AG04450 (cell line): Measurements from ENCODE around the gene RRAS2. TPM values are rescaled to one million over a fixed set of nuclear protein-coding genes. Genes with fewer than 3 reads are reported as not detected.

Source experiments
- CTCF ChIA-PET: fragments of 300-600, 350-600 bp; formaldehyde crosslinking; extraction: SDS; loops from one replicate; lab custom pipeline; 2022; ENCODE audit warnings: antibody characterized with exemption, inconsistent platforms; lab: Charles Lee
- POLR2A ChIA-PET: fragments of 350-600 bp; formaldehyde crosslinking; extraction: SDS; loops from one replicate; lab custom pipeline; 2021; ENCODE audit warnings: antibody characterized with exemption, inconsistent platforms; lab: Yijun Ruan, JAX
- DNase-seq: peaks from one replicate; pipeline ENCODE4 v3.0.0-alpha.2; 2011; ENCODE audit warnings: low read depth, low spot score
- H3K27ac ChIP-seq: one replicate; pipeline ENCODE4 v1.5.1; 2012; ENCODE audit warnings: low read depth, low read length, control low read depth
- H3K27me3 ChIP-seq: one replicate; pipeline ENCODE4 v1.6.0; 2012; ENCODE audit warnings: low read length; ENCODE audit not compliant: control insufficient read depth, insufficient read depth
- H3K4me3 ChIP-seq: 2 replicates; pipeline ENCODE4 v1.5.1; 2011; ENCODE audit warnings: mild to moderate bottlenecking, low read depth, low read length, control low read depth
- H3K9me3 ChIP-seq: 2 replicates; pipeline ENCODE4 v1.5.1; 2012; ENCODE audit warnings: low read length; ENCODE audit not compliant: control insufficient read depth, insufficient read depth
- CTCF ChIP-seq: IDR thresholded peaks from 2 replicates; pipeline ENCODE4 v1.5.1; 2011; ENCODE audit warnings: low read depth, low read length, control low read depth, inconsistent platforms
- polyA plus RNA-seq: library from polyadenylated mRNA; depleted of rRNA; stranded (reverse); fragments of >200 nt; gene quantifications from 2 replicates; pipeline ENCODE4 v1.2.3, GENCODE V29; 2011

The RRAS2 gene
- polyA plus RNA-seq, 1 experiment = 95.8 TPM

- no peak overlapping the region for H3K27ac ChIP-seq
- DNase-seq = no peak
Measured at GRCh38 chr11:14386081-14386480, 27.1 kb upstream of the RRAS2 start.

GRCh38 chr11:14384338-14384737, 25.4 kb upstream of the RRAS2 start:
- ChIA-PET CTCF (no interaction called here), POLR2A (interaction anchor here (0.7 to 1.3 kb wide), 2 partner anchors 38 to 1264 kb away, joined by 3 to 9 read pairs; no protein-coding TSS in a partner anchor)
- Histone ChIP-seq H3K9me3 (no peaks in the 10 kb centered on the region), H3K27ac (no peak overlapping the region), H3K4me3 (no peak overlapping the region), H3K27me3 (no peaks in the 10 kb centered on the region)
- TF ChIP-seq CTCF = no peak
- DNase-seq = peak; percentile 41

More at GRCh38 chr11:14386081-14386480, 27.1 kb upstream of the RRAS2 start:
- TF ChIP-seq CTCF = no peak
- no peaks in the 10 kb centered on the region for H3K27me3 ChIP-seq
- no peaks in the 10 kb centered on the region for H3K9me3 ChIP-seq
- H3K4me3 ChIP-seq = no peak overlapping the region
- POLR2A ChIA-PET = no interaction called here
- CTCF ChIA-PET = interaction anchor here (1.2 kb wide), 1 partner anchor 86 kb away, joined by 4 read pairs; no protein-coding TSS in a partner anchor

DNA sequence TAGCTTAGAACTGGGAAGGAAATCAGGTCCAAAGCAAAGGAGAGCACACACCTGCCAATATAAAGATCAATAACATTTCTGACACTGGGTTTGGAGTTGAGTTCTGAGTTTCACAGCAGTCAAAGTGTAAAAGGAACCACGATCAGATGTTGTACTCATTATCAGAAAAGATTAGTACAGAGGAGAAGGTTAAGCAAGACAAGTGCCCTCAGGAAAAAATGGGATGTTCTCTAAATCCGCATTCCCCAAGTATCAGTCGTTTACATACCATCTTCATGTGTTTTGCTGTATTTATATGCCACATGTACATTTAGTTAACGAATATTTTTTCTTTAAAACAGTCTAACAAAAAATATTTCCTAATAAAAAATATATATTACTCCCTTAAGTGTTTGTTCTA, 23.0 kb upstream of the RRAS2 start:
- H3K9me3 ChIP-seq = no peaks in the 10 kb centered on the region
- POLR2A ChIA-PET = interaction anchor here (1.4 kb wide), 1 partner anchor 73 kb away, joined by 7 read pairs; no protein-coding TSS in a partner anchor
- H3K4me3 ChIP-seq = no peak overlapping the region
- no peak overlapping the region for H3K27ac ChIP-seq
- no peak for DNase-seq
- CTCF ChIA-PET = no interaction called here
- no peak for TF ChIP-seq CTCF
- no peaks in the 10 kb centered on the region for H3K27me3 ChIP-seq

DNA sequence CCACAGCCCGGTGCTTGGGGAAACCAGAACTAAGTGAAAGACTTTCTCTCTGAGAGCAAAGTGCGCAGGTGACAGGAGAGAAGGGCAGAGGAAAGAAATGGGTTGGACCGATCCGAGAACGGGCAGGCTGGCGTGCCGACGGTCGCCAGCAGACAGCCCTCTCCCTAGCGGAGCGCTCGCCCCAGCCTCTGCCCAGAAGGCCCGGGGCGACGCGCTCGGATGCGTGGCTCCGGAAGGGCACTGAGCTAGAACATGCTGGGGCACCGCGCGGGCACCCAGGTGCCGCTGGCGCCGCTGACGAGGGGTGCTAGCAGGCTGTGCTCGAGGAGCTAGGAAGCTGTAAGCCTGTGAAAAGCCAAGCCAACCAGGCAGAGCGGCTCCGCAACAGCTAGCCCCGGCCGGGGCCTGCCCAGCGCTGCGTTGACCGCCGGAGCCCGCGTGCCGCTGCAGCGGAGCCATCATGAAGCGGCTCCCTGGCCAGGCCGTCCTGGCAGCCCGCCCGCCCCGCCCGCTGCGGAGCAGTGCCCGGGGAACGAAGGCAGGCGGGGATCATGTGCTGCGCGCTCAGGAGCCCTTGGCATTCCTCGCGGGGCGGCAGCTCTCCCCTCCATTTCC, 22.1 kb upstream of the RRAS2 start:
- ChIA-PET POLR2A (interaction anchor here (0.6 to 1.4 kb wide), 2 partner anchors 26 to 74 kb away, joined by 4 to 7 read pairs; no protein-coding TSS in a partner anchor), CTCF (no interaction called here)
- no peaks in the 10 kb centered on the region for H3K27me3 ChIP-seq
- peak overlapping the region; percentile 13 for H3K27ac ChIP-seq
- H3K9me3 ChIP-seq = no peaks in the 10 kb centered on the region
- H3K4me3 ChIP-seq = peak overlapping the region; percentile 59
- no peak for DNase-seq
- TF ChIP-seq CTCF = no peak
